Stimulated activated CD8-positive, alpha-beta memory T cell treated with anti-CD3 and anti-CD28 coated beads, Interleukin-12 subunit alpha, Interleukin-12 subunit beta, amount 100 ng/mL, for 1 hour (primary cell): ENCODE data around the gene NR2F1.

Experiments used
- DNase-seq: peaks from one replicate; pipeline ENCODE4 v3.0.0-alpha.2; 2020; ENCODE audit warnings: low read depth

NR2F1 gene

DNA sequence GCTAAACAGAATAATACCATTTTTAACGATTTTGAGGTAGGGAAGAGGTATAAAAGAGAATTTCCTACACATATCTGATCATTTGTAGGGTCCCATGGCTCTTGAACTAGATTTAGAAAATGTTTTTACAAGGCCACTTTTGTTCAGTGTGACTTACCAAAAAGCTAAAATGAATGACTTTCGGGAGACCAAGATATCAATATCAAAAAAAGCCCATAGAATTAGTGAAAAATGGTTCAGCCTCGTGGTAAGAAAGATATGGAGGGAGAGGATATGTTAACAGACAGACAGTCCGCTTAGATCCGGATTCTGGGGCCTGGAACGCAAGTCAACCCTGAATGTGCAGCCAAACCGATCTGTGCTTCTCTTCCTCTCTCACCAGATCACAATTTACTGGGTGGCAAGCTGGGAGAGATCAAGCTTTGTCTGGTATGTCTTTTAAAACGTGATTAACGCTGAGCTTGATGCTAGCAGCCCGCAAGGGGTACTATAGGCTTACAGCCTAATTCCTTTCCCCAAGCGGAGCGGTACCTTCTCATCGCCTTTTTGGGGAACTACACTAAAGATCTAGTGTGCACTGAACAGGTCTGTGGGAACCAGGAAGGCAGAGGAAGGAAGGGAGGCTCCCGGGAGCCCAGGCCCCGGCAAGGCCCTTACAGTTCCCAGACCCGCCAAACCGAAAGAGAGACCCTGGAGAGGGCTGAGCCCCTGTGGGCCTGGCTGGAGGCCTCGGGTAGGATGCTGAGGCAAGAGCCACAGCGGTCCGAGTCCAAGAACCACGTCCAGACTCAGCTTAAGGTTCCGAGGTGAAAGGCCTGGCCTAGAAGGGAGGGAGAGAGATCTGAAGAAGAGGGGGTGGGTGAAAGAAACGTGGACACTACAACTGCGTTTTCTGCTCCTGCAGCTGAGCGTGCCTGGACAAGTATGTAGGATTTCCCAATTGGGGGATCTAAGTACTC is 4.9 kb upstream of the NR2F1 start:
- DNase-seq, result no peak

DNA sequence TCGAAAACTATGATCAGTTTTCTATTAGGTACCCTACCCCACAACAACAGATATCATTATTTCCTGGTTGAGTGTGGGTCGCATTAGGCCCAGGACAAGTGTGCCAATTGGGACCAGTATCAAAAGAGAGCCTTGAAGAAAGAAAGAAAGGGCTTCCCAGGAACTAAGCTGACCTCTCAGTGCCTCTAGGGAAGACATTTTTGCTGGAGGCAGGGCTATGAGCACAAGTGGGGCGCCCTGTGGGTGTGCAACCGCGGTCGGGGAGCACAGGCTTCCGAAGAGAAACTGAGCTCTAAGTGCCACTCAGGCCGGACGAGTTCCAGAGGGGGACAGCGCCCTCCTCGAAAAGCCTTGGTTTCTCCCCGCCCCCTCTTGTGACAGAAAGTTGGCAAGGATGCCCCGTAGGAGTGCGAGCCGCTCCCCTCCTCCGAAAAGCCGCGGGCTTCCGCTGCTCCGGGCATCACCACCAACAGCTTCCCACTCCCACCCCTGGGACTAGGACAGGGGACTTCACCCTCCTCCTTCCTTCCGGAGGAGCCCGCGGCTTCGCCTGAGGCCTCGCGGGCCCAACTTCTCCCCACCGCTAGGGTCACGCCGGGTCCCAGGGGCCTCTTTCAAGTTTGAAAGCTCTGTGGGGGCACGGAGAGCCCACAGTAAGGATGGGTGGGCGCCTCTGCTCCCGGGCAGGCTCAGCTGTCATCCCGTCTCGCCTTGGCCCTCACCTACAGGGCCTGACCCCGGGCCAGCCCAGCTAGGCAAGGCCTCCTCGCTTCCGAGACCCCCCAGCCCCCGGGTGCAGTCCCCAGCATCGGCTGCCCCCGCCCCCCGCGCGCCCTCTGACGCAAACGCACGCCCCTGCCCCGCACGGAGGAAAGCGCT is 4.0 kb upstream of the NR2F1 start:
- DNase-seq, result no peak

DNA sequence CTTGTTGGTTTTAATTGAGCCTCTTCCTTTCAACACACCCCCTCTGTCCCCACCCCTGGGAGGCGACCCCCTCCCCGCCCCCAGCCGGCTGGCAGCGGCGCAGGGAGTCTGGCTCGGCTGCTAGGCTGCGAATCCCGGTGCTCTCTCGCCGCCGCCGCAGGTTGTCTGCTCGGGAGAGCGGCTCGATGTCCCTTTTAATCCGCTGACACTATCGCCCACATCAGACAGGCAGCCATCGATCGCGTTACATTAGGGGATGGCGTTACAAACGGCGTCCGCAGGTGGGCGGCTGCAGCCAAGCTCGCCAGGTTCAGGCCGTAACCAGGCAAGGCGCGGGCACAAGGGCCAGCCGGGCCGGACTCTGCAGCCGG is 3.3 kb upstream of the NR2F1 start:
- DNase-seq, result no peak

DNA sequence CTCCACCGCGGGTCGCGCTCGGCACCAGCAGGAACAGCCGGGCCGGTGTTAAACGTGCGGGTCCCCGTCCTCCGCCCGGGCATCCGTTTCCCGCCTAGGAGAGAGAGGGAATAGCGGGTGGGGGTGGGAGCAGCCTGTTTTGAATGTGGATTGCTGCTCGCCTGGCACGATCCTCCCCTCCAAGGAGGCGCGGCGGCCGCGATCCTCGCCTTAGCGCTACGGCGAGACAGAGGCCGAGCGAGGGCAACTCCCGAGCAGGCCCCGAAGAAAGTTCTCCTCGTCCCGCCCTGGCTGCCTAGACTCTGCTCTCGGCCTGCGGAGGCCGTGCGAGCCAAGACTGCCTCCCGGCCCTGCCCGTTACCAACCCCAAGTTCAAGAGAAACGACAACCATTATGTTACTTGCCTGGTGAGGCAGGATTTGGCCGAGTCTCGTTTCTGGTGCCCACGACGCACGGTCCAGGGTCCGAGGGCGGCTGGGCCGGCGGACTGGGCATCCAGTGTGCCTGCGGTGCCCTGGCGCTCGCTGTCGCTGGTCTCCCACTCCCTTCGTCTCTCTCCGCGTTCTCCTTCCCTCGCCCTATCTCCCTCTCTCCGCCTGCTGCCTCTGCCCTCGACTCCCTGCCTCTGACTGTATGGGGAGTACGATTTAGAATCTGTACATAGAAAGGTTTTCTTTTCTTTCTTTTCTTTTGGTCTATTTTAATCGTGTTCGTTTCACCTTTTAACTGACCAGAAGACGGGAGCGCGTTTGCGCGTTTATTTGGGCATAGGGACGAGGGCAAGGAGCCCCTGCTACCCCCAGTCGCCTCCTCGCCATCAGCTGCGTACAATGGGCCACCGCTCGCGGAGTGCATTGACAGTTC is 2.7 kb upstream of the NR2F1 start:
- DNase-seq, result no peak

DNA sequence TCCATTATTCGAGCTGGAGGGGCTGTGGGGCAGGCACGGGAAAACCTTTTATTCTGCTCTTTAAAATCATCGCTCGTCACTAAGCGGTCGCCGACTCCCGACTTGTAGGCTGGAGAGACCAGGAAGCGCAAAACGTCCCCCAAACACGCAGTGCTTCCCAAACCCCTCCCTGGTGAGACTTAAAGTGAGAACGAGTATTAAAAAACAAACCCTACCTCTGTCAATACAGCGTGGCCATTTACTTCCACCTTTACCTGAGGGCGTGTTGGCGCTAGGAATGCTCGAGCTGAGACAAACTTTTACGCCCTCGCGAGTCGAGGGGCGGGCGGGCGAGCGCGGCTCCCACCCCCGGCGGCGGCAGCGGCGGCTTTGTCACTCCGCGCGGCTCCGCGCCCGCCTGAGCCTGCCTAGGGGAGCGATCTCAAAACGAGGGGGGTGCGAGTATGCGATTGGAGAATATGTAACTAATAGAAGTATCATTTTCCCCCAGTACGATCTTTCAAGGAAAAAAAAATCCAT is 2.0 kb upstream of the NR2F1 start, which contains the start of gene NR2F1-AS1:
Gene NR2F1-AS1 (minus strand): TSS at position 293 of the 519 bp plus-strand sequence.
- DNase-seq, result no peak

DNA sequence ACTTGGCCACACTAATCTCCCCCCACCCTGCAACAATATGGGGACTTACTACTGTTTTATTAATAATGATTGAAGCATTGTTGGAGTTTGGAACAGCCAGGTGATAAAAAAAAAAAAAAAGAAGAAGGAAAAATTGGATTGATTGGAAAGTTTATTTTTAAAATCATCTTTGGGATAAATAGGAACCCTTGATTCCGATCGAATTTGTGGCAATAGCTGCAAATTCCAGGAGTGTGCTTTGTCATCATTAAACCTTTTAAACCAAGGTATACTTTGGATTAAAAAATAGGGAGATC is 907 bp upstream of the NR2F1 start:
- no peak for DNase-seq

DNA sequence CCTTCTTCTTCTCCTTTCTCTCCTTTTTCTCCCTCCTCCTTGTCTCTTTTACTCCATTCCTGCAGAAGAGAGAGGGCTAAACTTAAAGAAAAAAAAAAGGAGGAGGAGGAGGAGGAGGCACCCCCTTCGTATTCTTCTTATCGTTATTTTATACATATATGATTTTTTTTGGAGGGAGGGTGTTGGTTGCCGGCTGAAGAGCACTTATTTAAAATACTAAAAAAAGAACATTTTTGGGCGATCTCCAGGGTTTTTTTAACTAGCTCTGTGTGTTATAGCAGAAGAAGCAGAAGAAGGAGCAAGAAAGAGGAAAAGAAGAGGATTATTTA is 381 bp downstream of the NR2F1 start:
- DNase-seq, result no peak

DNA sequence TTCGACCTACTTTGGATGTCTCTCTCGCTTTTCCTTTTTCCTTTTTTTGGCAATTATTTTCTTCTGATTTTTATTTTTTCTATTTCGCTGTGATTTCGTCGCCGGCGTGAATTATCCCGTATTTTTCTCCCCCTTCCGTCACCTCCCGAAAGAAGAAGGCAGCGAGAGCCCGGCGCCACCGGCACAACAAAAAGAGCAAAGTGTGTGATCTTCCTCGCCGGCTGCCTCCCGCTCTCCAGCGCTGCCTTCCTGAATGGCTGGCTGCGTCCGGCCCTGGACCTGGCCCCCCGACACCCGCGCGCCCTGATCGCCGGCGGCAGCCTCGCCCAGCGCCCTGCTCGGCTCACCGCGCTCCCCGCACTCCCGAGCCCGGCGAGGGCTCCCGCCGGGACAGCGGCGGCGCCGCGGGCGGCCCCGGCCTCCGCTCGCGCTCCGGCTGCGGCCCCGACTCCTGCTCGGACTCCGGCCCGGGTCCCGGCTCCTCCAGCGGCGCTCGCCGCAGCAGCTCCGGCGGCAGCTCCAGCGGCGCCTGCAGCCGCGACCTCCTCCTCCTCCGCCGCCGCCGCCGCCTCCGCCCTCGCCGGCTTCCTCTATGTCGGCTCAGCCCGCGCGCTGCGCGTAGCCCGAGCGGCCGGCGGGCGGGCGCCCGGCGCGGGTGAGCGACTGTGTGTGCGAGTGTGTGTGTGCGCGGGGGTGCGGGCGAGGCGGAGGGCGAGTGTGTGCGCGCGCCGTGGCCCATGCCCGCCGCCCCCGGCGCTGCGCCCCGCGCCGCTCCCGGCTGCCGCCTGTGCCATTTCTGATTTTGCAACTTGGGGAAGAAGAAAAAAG is 960 bp downstream of the NR2F1 start:
- no peak for DNase-seq

DNA sequence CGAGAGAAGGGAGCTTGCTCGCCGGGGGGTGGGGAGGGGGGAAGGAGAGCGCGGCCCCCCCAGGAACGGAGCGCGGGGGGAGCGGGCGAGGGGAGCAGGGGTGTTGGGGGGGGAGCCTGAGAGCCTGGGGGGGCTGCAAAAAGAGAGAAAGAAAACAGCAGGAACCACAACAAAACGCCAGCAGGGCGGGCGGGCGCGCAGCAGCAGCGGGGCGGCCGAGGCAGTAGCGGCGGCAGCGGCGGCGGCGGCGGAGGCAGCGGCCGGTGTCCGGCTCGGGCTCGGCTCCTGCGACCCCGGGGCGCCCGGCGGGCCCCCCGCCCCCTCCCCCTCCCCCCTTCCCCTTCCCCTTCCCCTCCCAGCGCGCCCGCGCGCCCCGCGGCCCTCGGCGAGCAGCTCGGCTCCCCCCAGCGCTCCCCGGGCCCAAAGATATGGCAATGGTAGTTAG is 1.6 kb downstream of the NR2F1 start:
- DNase-seq, result no peak

DNA sequence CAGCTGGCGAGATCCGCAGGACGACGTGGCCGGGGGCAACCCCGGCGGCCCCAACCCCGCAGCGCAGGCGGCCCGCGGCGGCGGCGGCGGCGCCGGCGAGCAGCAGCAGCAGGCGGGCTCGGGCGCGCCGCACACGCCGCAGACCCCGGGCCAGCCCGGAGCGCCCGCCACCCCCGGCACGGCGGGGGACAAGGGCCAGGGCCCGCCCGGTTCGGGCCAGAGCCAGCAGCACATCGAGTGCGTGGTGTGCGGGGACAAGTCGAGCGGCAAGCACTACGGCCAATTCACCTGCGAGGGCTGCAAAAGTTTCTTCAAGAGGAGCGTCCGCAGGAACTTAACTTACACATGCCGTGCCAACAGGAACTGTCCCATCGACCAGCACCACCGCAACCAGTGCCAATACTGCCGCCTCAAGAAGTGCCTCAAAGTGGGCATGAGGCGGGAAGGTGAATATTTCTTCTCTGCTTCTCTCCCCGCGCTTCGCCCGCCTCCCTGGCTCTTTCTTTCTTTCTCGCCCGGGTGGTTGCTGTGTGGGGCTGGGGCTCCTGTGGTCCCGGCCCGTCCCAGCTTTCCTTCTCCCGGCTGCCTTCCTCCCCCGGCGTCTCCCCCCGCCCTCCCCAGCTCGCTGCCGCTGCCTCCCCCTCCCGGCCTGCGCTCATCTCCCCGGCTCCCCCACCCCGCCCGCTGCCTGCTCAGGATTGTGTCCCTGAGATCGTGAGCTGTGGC is 2.2 kb downstream of the NR2F1 start:
- DNase-seq, result no peak

DNA sequence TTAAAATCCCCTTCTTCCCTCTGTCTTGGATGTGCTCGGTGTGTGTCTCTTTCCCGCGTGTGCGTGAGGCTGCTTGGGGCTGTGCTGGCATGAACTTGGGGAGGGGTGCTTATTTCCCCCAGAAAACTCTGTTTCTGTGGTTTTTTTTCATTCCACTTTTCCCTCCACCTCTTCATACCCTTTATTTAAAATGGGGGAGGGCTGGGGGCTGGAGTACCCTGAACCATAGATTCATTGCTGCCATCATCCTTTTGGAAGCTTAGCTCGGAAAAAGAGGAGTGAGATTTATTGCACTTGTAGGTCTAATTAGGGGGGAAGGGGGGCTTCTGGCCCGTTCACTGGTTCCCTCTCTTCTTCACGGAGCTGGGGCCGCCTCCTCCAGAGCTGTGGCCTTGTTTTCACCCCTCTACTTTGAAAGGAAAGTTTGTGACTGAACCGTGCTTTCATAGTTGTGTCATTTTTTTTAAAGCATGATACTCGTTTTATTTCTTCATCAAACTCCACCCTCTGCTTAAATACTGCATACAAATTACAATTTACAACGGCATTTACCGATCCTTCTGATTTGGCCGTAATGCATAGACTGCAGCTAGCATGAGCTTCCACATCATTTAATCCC is 2.9 kb downstream of the NR2F1 start:
- DNase-seq, result no peak

DNA sequence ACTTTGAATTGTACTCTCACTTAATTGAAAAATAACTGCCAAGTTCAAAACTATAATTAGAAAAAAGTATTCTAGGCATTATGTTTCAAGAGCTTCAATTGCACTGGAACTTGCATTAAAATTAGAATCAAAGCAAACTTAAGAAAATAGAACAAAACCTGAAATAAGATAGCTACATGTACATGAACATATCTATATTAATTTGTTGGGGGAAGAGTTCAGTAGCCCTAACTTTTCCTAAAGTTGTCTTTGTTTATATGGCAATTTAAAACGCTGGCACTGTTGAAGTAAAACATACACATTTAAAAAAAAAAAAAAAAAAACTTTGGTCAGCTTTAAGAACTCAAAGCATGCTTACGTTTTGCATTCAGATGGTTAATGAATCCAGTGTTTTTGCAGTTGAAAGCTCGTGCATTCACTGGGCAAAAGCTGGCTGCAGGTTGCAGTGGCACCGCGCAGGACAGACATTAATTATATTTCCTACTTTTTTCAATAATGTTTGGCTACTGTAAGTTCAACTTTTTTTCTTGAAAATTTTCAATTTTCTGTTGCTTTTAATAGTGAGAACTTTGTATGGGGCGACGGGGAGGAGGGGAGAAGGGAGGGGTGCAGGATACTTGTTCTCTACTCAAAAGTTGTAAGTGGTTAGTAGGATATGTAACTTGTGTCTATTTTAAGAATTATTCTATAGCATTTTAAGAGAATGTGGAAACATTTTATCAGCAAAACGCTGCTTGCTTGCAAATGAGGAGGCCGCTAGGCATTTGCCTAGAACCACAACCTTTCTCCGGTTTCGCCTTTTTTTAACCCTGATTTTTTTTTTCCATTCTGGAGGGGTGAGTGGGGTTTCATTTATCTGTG is 3.9 kb downstream of the NR2F1 start:
- DNase-seq, result no peak

DNA sequence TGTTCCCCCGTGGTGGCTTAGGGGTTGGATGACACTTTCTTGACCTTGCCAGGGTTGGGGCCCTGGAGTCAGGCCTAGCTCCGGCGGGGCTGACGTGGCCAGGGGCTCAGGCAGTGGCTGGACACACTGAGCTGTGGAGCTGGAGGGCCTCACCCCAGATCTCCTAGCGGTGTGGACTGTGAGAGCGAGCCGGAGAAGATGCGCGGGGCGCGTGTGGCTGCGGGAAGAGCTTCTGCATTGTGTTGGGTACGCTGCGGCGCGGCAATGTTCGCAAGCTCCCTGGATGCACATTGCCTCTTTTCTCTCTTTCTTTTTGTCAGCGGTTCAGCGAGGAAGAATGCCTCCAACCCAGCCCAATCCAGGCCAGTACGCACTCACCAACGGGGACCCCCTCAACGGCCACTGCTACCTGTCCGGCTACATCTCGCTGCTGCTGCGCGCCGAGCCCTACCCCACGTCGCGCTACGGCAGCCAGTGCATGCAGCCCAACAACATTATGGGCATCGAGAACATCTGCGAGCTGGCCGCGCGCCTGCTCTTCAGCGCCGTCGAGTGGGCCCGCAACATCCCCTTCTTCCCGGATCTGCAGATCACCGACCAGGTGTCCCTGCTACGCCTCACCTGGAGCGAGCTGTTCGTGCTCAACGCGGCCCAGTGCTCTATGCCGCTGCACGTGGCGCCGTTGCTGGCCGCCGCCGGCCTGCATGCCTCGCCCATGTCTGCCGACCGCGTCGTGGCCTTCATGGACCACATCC is 4.8 kb downstream of the NR2F1 start:
- no peak for DNase-seq

DNA sequence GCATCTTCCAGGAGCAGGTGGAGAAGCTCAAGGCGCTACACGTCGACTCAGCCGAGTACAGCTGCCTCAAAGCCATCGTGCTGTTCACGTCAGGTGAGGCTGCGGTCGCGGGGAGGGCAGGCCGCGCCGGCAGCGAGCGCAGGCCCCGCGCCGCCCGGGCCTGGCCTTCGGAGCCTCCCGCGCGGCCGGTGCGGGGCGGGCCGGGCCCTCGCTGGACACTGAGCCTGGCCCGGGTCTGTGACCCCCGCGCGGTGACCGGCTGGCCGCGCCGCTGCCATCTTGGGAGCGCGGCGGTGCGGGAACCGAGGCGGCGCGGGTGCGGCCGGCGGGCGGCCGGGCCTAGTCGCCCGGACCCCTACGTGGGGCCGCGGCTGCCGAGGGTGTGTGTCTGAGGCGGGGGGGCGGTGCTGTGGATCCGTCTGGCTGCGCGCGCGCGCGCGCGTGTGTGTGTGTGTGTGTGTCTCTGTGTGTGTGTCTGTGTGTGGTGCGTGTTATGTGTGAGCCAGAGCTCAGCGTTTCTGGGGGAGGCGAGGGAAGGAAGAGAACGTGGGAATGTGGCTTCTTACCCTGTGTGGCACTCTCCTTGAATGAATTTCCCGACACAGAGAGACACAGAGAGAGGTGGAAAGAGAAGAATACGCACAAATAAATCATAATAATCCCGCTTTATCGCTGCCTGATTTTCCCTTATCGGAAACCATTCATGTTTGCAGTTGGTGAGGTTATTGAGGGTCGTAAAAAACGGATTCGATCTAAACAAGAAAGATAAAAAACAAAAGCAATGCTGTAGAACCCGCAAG is 5.5 kb downstream of the NR2F1 start:
- no peak for DNase-seq

DNA sequence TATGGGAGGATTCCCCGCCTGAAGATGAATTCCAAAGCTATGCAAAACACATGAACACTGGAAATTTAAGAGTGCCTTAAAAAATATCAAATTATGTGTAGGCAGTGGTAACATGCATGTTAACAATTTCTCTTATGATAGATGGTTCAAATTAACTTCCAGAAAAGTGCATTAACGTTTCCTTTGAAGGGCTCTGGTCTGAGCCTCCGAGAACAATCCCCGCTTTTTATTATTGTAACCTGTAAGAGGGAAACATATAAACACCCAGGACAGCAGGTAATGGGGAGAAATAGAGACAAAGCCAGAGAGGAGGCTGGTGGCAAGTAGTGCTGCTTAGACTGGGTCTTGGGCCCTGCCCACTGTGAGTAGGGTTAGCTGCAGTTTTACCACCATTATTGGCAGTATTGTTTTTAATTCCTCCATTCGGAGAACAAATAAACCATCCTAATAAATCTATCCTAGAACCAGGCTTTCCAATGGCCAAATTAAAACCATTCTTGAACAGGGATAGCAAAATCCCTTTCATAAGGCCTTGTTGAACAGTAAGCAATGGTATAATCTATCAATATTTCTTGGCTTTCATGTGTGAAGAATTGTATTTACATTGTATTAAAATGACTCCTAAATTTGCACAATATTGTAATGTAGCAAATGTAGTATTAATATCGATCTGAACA is 6.3 kb downstream of the NR2F1 start:
- no peak for DNase-seq

DNA sequence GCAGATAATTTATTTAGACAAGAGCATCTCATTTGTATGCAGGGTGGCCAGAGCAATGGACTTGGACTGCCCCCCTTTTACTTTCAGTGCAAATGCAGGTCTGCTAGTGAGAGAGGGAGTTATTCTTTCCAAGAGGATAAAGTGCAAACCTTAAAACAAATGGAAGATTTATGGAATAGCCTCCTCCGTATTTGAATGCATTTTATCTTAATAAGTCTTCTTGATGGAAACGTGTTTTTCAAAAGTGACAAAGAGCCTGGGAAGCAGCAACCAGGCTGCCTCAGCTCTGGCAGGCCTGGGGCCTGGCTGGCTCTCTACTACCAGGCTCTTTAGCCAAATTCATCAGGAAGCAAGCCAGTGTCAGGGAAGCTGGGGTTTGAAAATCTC is 6.8 kb downstream of the NR2F1 start:
- DNase-seq, result no peak

DNA sequence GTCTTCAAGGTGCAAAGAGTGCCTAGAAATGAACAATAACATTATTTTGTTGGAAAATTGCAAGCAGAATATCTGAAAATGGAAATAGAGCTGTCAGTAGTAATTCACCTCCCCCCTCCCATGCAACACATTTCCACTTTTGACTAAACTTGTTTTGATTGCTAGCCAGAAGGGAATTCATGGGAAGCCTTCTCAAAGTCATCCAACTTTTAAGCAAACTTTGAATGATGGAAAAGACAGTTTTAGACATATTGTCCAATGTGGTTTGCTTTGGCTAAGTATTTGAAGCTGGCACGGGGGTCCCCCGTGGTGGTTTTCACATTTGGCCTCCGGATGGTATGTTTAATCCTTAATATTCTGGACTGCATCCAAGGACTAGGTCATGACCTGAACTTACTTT is 7.5 kb downstream of the NR2F1 start:
- DNase-seq, result no peak
